ENCODE data around the gene ADAMTS2. TPM values are rescaled to one million over a fixed set of nuclear protein-coding genes. Genes with fewer than 3 reads are reported as not detected.

The ADAMTS2 gene
- total RNA-seq, 1 experiment from 2014 or later = not detected

- Mint-ChIP-seq H3K4me1 (ENCODE audit: low read depth, unreplicated experiment) (no peaks in the 10 kb centered on the region), H3K27ac (ENCODE audit: unreplicated experiment) (no peak overlapping the region), H3K36me3 (ENCODE audit: insufficient read depth, unreplicated experiment) (no peaks in the 10 kb centered on the region), H3K27me3 (ENCODE audit: unreplicated experiment) (peaks cover 27% of the 10 kb centered on the region), H3K9me3 (ENCODE audit: low read depth, unreplicated experiment) (peaks cover 10% of the 10 kb centered on the region), H3K4me3 (ENCODE audit: low read depth, unreplicated experiment) (no peak overlapping the region)
- intact Hi-C loops (cut with micrococcal nuclease; ENCODE audit: unreplicated experiment) = no loop called here
- no peak for TF ChIP-seq CTCF (IDR thresholded peaks at IDR 0.05; ENCODE audit: unreplicated experiment)
- no TSS peak for BruUV-seq (replicated peaks)
- CTCF ChIA-PET = no interaction called here
- DNase-seq = no peak
Observed at GRCh38 chr5:179354305-179354882, 9.1 kb upstream of the ADAMTS2 start.

- no peaks in the 10 kb centered on the region for H3K4me1 Mint-ChIP-seq (ENCODE audit: low read depth, unreplicated experiment)
- CTCF ChIA-PET = no interaction called here
- peaks cover 68% of the 10 kb centered on the region for H3K27me3 Mint-ChIP-seq (ENCODE audit: unreplicated experiment)
Observed at GRCh38 chr5:179348843-179349242, 3.6 kb upstream of the ADAMTS2 start.

DNA sequence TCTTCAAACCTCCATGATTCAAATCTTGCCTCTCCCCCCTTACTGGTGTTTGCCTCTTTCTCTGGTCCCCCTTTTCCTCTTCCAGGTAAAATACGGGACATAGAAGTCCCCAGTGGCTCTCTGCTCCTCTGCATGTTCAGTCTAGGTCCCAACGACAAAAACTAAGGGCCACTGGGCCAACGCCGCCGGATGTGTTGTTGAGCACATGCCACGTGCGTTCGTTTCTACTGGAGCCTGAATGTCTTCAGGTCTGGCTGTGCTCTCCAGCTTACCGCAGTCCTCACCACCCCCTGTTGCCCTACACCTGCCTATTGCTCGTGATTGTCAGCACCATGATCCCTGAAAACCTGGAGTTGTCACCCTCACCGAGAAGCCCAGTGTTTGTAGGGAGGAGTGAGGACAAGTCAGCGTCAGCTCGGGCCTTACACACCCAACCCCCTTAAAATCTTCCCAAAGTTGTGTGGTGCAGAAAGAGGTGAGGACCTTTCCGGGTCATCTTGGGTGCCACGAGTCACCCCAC lies 2.8 kb upstream of the ADAMTS2 start:
- TF ChIP-seq CTCF (IDR thresholded peaks at IDR 0.05; ENCODE audit: unreplicated experiment) = no peak
- intact Hi-C loops (cut with micrococcal nuclease; ENCODE audit: unreplicated experiment) = no loop called here
- no peaks in the 10 kb centered on the region for H3K4me1 Mint-ChIP-seq (ENCODE audit: low read depth, unreplicated experiment)
- H3K4me3 Mint-ChIP-seq (ENCODE audit: low read depth, unreplicated experiment) = no peak overlapping the region
- BruUV-seq (replicated peaks) = no TSS peak
- H3K27ac Mint-ChIP-seq (ENCODE audit: unreplicated experiment) = no peak overlapping the region
- H3K27me3 Mint-ChIP-seq (ENCODE audit: unreplicated experiment) = peaks cover 74% of the 10 kb centered on the region
- no peaks in the 10 kb centered on the region for H3K36me3 Mint-ChIP-seq (ENCODE audit: insufficient read depth, unreplicated experiment)
- peaks cover 4% of the 10 kb centered on the region for H3K9me3 Mint-ChIP-seq (ENCODE audit: low read depth, unreplicated experiment)
- DNase-seq = no peak
- CTCF ChIA-PET = no interaction called here

More at GRCh38 chr5:179348843-179349242, 3.6 kb upstream of the ADAMTS2 start:
- no peak overlapping the region for H3K4me3 Mint-ChIP-seq (ENCODE audit: low read depth, unreplicated experiment)
- H3K27ac Mint-ChIP-seq (ENCODE audit: unreplicated experiment) = no peak overlapping the region
- intact Hi-C loops (cut with micrococcal nuclease; ENCODE audit: unreplicated experiment) = no loop called here
- TF ChIP-seq CTCF (IDR thresholded peaks at IDR 0.05; ENCODE audit: unreplicated experiment) = no peak
- no TSS peak for BruUV-seq (replicated peaks)
- H3K36me3 Mint-ChIP-seq (ENCODE audit: insufficient read depth, unreplicated experiment) = no peaks in the 10 kb centered on the region
- DNase-seq = no peak
- H3K9me3 Mint-ChIP-seq (ENCODE audit: low read depth, unreplicated experiment) = peaks cover 4% of the 10 kb centered on the region

DNA sequence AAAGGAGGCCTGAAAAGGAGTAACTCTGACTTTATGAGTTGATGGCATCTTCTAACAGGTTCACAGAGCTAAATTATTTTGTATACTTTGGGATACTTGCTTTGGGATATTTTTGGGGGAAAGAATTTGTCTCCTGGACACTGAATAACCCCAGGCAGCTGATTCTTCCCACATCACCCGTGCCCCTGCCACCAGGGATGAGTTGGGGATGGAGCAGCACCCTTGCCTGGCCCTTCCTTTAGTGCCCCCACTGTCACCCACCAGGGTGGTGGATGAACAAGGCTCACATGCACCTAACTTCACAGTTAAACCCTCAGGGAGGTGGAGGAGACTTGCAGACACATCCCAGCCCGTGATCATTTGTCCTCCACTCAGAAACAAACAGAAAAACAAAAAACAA lies 2.3 kb upstream of the ADAMTS2 start:
- BruUV-seq (replicated peaks) = no TSS peak
- DNase-seq = no peak
- peaks cover 74% of the 10 kb centered on the region for H3K27me3 Mint-ChIP-seq (ENCODE audit: unreplicated experiment)
- no peaks in the 10 kb centered on the region for H3K4me1 Mint-ChIP-seq (ENCODE audit: low read depth, unreplicated experiment)
- H3K9me3 Mint-ChIP-seq (ENCODE audit: low read depth, unreplicated experiment) = peaks cover 3% of the 10 kb centered on the region
- no peak overlapping the region for H3K4me3 Mint-ChIP-seq (ENCODE audit: low read depth, unreplicated experiment)
- TF ChIP-seq CTCF (IDR thresholded peaks at IDR 0.05; ENCODE audit: unreplicated experiment) = no peak
- intact Hi-C loops (cut with micrococcal nuclease; ENCODE audit: unreplicated experiment) = no loop called here
- CTCF ChIA-PET = no interaction called here
- H3K36me3 Mint-ChIP-seq (ENCODE audit: insufficient read depth, unreplicated experiment) = no peaks in the 10 kb centered on the region
- no peak overlapping the region for H3K27ac Mint-ChIP-seq (ENCODE audit: unreplicated experiment)
